ENCODE measurements around the gene NTM.

GRCh38 chr11:131690776-131691175 is 320.4 kb downstream of the NTM start:
- TF ChIP-seq CTCF (IDR thresholded peaks at IDR 0.05), result no peak
- no peak for TF ChIP-seq POLR2A (IDR thresholded peaks at IDR 0.05)
- TF ChIP-seq EP300 (IDR thresholded peaks at IDR 0.05), result no peak
